ENCODE measurements around the gene RBM10. TPM values are rescaled to one million over a fixed set of nuclear protein-coding genes. Genes with fewer than 3 reads are reported as not detected.
"Not testable (repeated sequence)": the region's sequence is repeated elsewhere in the genome, so short reads cannot be mapped to it uniquely, and the experiment has no call there.

The RBM10 gene, protein sequence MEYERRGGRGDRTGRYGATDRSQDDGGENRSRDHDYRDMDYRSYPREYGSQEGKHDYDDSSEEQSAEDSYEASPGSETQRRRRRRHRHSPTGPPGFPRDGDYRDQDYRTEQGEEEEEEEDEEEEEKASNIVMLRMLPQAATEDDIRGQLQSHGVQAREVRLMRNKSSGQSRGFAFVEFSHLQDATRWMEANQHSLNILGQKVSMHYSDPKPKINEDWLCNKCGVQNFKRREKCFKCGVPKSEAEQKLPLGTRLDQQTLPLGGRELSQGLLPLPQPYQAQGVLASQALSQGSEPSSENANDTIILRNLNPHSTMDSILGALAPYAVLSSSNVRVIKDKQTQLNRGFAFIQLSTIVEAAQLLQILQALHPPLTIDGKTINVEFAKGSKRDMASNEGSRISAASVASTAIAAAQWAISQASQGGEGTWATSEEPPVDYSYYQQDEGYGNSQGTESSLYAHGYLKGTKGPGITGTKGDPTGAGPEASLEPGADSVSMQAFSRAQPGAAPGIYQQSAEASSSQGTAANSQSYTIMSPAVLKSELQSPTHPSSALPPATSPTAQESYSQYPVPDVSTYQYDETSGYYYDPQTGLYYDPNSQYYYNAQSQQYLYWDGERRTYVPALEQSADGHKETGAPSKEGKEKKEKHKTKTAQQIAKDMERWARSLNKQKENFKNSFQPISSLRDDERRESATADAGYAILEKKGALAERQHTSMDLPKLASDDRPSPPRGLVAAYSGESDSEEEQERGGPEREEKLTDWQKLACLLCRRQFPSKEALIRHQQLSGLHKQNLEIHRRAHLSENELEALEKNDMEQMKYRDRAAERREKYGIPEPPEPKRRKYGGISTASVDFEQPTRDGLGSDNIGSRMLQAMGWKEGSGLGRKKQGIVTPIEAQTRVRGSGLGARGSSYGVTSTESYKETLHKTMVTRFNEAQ
- 72.6 and 79.1 TPM in 2 replicates for total RNA-seq (2014; rRNA removed; shearing (Covaris generic))

DNA sequence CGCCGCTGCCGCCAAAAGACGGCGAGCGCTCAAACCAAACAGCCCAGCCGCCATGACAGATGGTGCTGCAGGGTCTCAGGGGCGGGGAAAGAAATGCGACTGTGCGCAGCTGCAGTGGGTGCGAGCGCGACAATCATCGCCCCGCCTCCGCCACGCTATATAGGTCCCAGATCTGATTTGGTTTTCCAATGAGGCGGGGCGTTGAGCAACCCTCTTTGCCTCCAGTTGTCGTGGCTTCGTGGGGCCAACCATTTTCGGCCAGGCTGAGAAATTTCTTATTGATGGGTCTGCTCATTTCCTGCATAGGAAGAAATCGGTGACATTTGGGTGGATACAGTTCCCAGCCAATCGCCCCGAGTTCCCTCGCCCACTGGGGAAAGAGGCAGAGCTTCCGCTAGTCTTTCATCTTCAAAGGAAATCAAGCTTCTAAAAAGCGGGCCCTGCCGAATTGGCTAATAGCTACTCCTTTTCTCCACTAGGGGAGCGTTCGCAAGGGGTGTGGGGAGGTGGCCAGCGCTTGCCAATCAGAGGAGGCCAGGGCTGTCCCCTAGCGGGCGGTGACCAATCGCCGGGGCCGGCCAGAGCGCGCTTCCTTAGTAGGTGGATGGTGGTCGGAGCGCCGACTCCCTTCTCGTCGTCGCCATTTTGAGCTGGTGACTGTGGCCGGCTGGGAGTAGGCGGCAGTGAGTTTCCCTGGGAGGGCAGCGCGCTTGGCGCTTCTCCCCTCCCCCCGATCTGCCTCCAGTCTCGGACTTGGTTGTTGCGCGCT, at the start of gene RBM10, which contains the start of gene NDUFB11:
Gene RBM10 (plus strand): TSS at position 596 of the 769 bp plus-strand sequence. CDS start 2,261 bp downstream, outside the sequence.
Gene NDUFB11 (minus strand): TSS at position 77 of the 769 bp plus-strand sequence. CDS start 23 bp downstream, at position 54.
- Histone ChIP-seq H3K27me3 (ENCODE audit: control insufficient read depth, insufficient read depth, low read length) (no peaks in the 10 kb centered on the region), H3K36me3 (replicated peaks; ENCODE audit: control insufficient read depth, insufficient read depth, low read length) (peaks cover 6% of the 10 kb centered on the region), H3K4me3 (ENCODE audit: insufficient read depth, low read depth, low read length) (peak within 1 kb of the TSS; percentile 70)
- peak; percentile 94 for DNase-seq

DNA sequence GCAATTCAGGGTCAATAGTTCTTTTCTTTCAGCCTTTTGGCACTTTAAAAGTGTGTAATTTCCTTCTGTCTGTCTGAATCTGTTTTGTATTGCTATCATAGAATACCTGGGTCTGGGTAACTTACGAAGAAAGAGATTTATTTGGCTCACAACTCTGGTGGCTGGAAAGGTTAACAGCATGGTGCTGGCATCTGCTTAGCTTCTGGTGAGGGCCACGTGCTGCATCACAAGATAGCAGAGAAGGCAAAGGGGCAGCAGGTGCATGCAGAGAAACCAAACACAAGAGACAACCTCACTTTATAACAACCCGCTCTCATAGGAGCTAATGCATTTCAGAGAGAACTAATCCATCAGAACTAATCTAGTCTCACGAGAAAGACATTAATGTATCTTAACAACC, 48.0 kb upstream of the RBM10 start:
- Histone ChIP-seq H3K27me3 (ENCODE audit: control insufficient read depth, insufficient read depth, low read length) (no peaks in the 10 kb centered on the region), H3K4me3 (ENCODE audit: insufficient read depth, low read depth, low read length) (no peak overlapping the region), H3K36me3 (replicated peaks; ENCODE audit: control insufficient read depth, insufficient read depth, low read length) (no peaks in the 10 kb centered on the region)
- DNase-seq = no peak

DNA sequence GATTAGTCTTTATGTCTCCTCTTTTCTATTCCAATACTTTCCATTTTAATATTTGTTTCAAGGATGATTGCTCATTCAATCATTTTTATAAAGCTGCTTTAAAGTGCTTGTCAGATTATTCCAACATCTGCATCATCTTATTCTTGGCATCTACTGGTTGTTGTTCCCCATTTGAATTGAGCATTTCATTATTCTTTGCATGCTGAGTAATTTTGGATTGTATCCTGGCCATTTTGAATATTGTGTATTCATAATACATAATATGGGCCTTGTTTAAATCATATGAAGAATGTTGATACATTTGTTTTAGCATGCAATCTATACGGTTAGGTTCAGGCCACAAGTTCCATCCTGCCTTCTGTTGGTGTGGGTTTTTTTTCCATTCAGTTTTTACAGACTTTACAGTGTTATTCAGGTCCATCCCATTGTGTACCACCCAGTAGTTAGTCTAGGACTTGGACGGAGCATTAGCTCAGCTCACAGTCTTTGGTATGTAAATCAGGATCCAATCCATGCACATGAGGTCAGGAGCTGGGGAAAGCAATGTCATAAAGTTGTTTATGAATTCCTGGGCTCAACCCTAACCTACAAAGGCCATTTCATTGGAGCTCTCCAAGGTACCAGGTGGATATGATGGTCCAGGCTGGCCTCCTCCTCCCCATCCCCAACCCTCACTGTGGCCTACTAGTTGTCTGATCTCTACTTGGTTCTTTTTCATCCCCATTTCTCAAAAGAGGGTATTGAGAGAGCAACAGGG, 46.5 kb upstream of the RBM10 start:
- DNase-seq = no peak

DNA sequence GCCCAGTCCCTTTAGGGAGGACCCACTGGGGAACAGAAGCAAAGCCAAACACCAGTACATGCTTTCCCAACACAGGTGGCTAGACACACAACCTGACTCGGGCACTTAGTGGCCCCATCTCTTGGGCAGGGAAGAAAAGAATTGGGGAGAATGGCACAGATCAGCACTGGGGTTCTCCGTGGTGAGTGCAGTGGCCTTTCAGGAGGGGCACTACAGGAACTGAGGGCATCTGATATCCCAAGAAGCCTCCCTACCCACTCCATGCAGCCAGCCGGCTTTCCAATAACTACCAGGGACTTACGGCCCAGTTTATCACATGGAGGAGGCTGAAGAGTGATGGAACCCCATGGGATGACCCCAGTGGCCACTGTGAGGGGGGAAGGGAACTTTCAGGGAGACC, 43.8 kb upstream of the RBM10 start:
- DNase-seq = no peak
- Histone ChIP-seq H3K27me3 (ENCODE audit: control insufficient read depth, insufficient read depth, low read length) (no peaks in the 10 kb centered on the region), H3K36me3 (replicated peaks; ENCODE audit: control insufficient read depth, insufficient read depth, low read length) (no peaks in the 10 kb centered on the region), H3K4me3 (ENCODE audit: insufficient read depth, low read depth, low read length) (no peak overlapping the region)

More for the DNA sequence above, 46.5 kb upstream of the RBM10 start:
- Histone ChIP-seq H3K4me3 (ENCODE audit: insufficient read depth, low read depth, low read length) (no peak overlapping the region), H3K27me3 (ENCODE audit: control insufficient read depth, insufficient read depth, low read length) (no peaks in the 10 kb centered on the region), H3K36me3 (replicated peaks; ENCODE audit: control insufficient read depth, insufficient read depth, low read length) (no peaks in the 10 kb centered on the region)

DNA sequence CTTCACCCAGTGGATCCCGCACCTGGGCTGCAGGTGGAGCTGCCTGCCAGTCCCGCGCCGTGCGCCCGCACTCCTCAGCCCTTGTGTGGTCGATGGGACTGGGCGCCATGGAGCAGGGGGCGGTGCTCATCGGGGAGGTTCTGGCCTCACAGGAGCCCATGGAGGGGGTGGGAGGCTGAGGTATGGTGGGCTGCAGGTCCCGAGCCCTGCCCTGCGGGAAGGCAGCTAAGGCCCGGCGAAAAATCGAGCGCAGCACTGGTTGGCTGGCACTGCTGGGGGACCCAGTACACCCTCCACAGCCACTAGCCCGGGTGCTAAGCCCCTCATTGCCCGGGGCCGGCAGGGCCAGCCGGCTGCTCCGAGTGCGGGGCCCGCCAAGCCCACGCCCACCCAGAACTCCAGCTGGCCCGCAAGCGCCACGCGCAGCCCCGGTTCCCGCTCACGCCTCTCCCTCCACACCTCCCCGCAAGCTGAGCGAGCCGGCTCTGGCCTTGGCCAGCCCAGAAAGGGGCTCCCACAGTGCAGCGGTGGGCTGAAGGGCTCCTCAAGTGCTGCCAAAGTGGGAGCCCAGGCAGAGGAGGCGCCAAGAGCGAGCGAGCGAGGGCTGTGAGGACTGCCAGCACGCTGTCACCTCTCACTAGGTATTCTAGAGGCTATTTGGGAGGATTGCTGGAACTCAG, 33.9 kb upstream of the RBM10 start:
- not testable (repeated sequence) for H3K36me3 ChIP-seq (replicated peaks; ENCODE audit: control insufficient read depth, insufficient read depth, low read length); DNase-seq; H3K27me3 ChIP-seq (ENCODE audit: control insufficient read depth, insufficient read depth, low read length); H3K4me3 ChIP-seq (ENCODE audit: insufficient read depth, low read depth, low read length)

DNA sequence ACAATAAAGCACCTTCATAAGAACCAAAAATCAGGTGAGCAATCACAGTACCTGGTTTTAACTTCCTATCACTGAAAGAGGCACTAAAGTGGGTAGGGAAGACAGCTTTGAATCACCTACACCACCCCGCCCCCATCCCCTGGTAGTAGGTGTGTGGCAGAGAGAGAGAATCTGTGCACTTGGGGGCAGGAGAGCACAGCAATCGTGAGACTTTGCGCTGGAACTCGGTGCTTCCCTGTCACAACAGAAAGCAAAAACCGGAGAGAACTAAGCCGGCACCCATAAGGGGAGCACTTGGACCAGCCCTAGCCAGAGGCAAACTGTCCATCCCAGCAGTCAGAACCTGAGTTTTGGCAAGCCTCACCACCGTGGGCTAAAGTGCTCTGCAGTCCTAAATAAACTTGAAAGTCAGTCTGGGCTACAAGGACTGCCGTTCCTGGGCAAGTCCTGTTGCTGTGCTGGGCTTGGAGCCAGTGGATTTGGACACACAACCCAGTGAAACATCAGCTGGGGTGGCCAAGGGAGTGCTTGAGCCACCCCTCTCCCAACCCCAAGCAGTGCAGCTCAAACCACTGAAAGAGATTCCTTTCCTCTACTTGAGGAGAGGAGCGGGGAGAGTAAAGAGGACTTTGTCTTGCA, 32.6 kb upstream of the RBM10 start:
- Histone ChIP-seq H3K4me3 (ENCODE audit: insufficient read depth, low read depth, low read length) (no peak overlapping the region), H3K27me3 (ENCODE audit: control insufficient read depth, insufficient read depth, low read length) (no peaks in the 10 kb centered on the region), H3K36me3 (replicated peaks; ENCODE audit: control insufficient read depth, insufficient read depth, low read length) (no peaks in the 10 kb centered on the region)
- no peak for DNase-seq

DNA sequence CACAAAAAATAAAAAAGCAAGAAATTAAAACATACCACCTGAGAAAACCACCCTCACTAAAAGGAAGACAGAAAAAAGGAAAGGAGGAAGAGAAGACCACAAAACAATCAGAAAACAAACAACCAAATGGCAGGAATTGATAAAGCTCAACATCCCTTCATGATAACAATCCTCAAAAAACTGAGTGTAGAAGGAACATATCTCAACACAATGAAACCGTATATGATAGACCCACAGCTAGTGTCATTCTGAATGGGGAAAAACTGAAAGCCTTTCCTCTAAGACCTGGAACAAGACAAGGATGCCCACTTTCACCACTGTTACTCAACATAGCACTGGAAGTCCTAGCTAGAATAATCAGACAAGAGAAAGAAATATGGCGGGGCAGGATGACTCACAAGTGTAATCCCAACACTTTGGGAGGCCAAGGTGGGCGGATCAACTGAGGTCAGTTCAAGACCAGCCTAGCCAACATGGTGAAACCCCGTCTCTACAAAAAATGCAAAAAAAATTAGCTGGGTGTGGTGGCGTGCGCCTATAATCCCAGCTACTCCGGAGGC, 28.4 kb upstream of the RBM10 start:
- not testable (repeated sequence) for H3K4me3 ChIP-seq (ENCODE audit: insufficient read depth, low read depth, low read length); H3K36me3 ChIP-seq (replicated peaks; ENCODE audit: control insufficient read depth, insufficient read depth, low read length); DNase-seq; H3K27me3 ChIP-seq (ENCODE audit: control insufficient read depth, insufficient read depth, low read length)

DNA sequence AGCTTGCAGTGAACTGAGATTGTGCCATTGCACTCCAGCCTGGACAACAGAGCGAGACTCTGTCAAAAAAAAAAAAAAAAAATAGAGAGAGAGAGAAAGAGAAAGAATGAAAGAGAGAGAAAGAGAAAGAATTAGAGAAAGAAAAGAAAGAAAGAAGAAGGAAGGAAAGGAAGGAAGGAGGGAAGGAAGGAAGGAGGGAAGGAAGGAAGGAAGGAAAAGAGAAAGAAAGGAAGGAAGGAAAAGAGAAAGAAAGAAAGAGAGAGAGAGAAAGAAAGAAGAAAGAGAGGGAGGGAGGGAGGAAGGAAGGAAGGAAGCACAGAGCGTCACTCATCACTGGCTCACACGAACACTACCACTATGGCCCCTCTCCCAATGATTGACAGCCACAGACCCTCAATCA, 20.6 kb upstream of the RBM10 start:
- not testable (repeated sequence) for H3K36me3 ChIP-seq (replicated peaks; ENCODE audit: control insufficient read depth, insufficient read depth, low read length); H3K27me3 ChIP-seq (ENCODE audit: control insufficient read depth, insufficient read depth, low read length); H3K4me3 ChIP-seq (ENCODE audit: insufficient read depth, low read depth, low read length); DNase-seq

DNA sequence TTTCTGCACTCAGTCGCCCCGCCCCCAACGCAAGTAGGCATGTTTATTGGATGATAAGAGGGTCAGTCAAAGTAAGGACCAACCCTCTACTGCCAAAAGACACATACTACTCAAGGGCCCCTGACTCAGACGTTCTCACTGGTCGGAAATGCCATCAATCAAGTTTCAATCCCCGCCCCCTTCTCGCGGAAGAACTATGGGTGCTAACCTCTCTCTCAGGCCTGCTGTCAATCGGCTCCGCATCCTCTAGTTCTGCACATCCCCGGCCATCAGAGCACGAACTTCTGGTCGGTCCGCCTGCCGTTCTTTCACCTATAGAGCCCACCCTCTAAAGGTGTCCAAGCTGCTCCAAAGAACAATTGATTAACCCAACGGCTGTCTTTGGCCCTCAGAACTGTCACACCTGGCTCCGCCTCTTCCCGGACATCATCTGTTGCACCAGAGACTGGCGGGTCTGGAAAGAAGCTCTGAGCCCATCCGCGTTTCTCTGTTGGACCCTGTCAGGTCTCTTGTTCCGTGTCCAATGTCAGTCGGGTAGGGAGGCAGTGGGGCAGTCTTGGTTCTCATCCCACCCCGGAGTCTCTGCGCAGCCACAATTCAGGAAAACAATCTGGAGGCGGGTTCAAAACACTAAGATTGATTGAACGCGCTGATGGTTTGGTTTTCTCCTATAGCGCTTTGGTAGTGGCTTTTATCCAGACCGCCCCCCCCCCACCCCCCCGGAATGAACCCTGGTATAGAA, 15.7 kb upstream of the RBM10 start:
- peak; percentile 84 for DNase-seq
- no peaks in the 10 kb centered on the region for H3K27me3 ChIP-seq (ENCODE audit: control insufficient read depth, insufficient read depth, low read length)
- peak overlapping the region; percentile 63 for H3K4me3 ChIP-seq (ENCODE audit: insufficient read depth, low read depth, low read length)
- no peaks in the 10 kb centered on the region for H3K36me3 ChIP-seq (replicated peaks; ENCODE audit: control insufficient read depth, insufficient read depth, low read length)

DNA sequence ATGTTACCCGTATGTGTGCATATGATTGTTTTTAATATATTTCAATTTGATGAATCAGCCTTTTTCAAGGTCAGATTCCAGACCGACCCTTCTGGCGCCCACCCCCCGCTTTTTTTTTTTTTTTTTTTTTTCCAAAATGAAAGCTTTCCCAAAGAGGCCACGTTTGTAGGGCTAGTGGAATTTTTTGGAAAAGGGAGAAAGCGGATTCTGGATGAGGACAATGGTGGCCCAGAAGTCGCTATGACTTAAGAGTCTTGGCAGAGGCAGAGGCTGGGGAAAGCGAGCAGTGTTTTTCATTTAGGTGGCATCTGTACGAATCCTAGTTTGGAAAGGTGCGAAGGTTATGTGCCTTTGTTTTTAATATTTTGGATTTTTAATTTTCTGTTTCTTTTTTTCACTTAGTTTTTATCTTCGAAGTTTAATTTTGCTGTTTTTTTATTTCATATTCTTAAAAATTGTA, 15.1 kb upstream of the RBM10 start:
- no peaks in the 10 kb centered on the region for H3K36me3 ChIP-seq (replicated peaks; ENCODE audit: control insufficient read depth, insufficient read depth, low read length)
- no peaks in the 10 kb centered on the region for H3K27me3 ChIP-seq (ENCODE audit: control insufficient read depth, insufficient read depth, low read length)
- peak overlapping the region; percentile 63 for H3K4me3 ChIP-seq (ENCODE audit: insufficient read depth, low read depth, low read length)
- no peak for DNase-seq

DNA sequence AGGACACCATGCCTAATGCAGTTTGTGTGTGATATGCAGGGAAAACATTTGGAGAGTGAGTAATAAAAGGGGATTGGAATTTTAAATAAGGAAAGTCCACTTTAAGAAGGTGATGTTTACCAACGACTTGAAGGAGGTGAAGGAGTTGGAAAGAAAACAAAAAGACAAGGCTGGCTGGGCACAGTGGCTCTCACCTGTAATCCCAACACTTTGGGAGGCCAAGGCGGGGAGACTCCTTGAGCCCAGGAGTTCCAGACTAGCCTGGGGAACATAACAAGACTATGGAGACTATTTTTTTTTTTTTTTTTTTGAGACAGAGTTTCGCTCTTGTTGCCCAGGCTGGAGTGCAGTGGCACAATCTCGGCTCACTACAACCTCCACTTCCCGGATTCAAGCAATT, 11.5 kb upstream of the RBM10 start:
- Histone ChIP-seq H3K27me3 (ENCODE audit: control insufficient read depth, insufficient read depth, low read length) (no peaks in the 10 kb centered on the region), H3K36me3 (replicated peaks; ENCODE audit: control insufficient read depth, insufficient read depth, low read length) (no peaks in the 10 kb centered on the region), H3K4me3 (ENCODE audit: insufficient read depth, low read depth, low read length) (no peak overlapping the region)
- DNase-seq = no peak

DNA sequence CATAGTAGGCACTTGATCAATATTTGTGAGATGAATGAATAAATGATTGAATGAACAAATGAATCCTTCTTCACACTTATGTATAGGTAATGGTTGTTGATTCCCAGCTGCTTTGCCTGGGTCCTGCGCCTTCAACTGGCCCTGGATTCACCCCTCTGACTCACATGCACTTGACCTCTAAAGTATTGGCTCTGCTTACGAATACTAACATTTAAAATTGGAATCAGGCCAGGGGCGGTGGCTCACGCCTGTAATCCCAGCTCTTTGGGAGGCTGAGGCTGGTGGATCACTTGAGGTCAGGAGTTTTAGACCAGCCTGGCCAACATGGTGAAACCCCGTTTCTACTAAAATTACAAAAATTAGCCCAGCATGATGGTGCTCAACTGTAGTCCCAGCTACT, 9.4 kb upstream of the RBM10 start:
- not testable (repeated sequence) for DNase-seq; H3K27me3 ChIP-seq (ENCODE audit: control insufficient read depth, insufficient read depth, low read length); H3K36me3 ChIP-seq (replicated peaks; ENCODE audit: control insufficient read depth, insufficient read depth, low read length); H3K4me3 ChIP-seq (ENCODE audit: insufficient read depth, low read depth, low read length)
